SK-N-SH (cell line): ENCODE measurements around the gene NT5C1B.

ENCODE experiments used
- POLR2AphosphoS5 ChIP-seq: IDR thresholded peaks from 2 replicates; pipeline ENCODE4 v1.6.1; 2012; ENCODE audit warnings: low read depth, low read length
- RXRA ChIP-seq: IDR thresholded peaks from 2 replicates; pipeline ENCODE4 v1.4.0; 2012; ENCODE audit warnings: low read depth, mild to moderate bottlenecking, borderline replicate concordance
- TAF1 ChIP-seq: IDR thresholded peaks from 2 replicates; pipeline ENCODE4 v1.6.1; 2012; ENCODE audit warnings: low read depth, mild to moderate bottlenecking, low read length, moderate library complexity, borderline replicate concordance
- TEAD4 ChIP-seq: IDR thresholded peaks from 2 replicates; pipeline ENCODE4 v1.4.0; 2012; ENCODE audit warnings: mild to moderate bottlenecking, borderline replicate concordance; ENCODE audit not compliant: insufficient read depth
- YY1 ChIP-seq: IDR thresholded peaks from 2 replicates; pipeline ENCODE4 v1.4.0; 2012; ENCODE audit warnings: low read depth, mild to moderate bottlenecking
- TF ChIP-seq, protein P1 (sequence below): fragments of 200-600 bp; sonication (generic); IDR thresholded peaks from 2 replicates; pipeline ENCODE4 v1.6.1; 2017; ENCODE audit warnings: antibody characterized with exemption, mild to moderate bottlenecking, moderate library complexity
- TF ChIP-seq, protein P2 (sequence below): IDR thresholded peaks from 2 replicates; pipeline ENCODE4 v1.4.0; 2012; ENCODE audit warnings: low read depth
- TF ChIP-seq, protein P3 (sequence below): IDR thresholded peaks from 2 replicates; pipeline ENCODE4; 2012

DNA sequence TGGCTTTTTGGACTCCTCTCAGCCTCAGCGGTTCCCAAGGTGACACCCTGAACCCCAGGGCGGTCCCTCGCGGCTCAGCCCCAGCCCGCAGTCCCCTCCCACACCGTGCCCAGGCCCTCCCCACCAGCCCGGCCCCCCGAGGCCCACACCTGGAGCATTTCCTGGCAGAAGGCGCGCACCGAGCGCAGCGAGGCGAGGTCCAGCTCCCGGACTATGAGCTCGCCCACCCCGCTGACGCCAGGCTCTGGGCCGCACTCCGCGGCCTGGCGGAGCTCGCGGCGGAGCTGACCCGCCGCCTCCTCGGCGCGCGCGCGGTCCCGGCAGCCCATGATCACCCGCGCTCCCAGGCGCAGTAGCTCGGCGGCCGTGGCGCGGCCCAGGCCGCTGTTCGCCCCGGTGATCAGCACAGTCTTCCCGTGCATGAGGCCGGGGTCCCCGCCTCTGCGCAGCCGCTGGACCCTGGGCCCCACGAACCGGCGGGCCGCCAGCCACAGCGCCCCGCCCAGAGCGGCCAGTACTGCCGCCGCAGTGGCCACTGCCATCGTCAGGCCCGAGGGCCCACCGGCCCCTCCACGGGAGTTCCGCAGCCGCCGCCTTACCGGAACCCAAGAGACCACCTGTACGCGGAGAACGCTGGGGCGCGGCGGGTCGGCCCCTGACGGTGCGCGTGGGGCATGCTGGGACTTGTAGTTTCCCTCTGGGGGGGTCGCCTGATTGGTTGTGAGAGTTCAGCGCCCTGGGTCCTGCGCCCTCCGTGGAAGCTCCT, 29.2 kb downstream of the NT5C1B start, which contains the start of gene RDH14:
- TF ChIP-seq, protein P1, sequence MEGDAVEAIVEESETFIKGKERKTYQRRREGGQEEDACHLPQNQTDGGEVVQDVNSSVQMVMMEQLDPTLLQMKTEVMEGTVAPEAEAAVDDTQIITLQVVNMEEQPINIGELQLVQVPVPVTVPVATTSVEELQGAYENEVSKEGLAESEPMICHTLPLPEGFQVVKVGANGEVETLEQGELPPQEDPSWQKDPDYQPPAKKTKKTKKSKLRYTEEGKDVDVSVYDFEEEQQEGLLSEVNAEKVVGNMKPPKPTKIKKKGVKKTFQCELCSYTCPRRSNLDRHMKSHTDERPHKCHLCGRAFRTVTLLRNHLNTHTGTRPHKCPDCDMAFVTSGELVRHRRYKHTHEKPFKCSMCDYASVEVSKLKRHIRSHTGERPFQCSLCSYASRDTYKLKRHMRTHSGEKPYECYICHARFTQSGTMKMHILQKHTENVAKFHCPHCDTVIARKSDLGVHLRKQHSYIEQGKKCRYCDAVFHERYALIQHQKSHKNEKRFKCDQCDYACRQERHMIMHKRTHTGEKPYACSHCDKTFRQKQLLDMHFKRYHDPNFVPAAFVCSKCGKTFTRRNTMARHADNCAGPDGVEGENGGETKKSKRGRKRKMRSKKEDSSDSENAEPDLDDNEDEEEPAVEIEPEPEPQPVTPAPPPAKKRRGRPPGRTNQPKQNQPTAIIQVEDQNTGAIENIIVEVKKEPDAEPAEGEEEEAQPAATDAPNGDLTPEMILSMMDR = no peak; the same call in none of the 2 replicates
- TF ChIP-seq POLR2AphosphoS5 = no peak; the same call in 1 of the 2 replicates
- no peak for TF ChIP-seq RXRA
- TF ChIP-seq TAF1 = peak; percentile 77
- TF ChIP-seq, protein P2, sequence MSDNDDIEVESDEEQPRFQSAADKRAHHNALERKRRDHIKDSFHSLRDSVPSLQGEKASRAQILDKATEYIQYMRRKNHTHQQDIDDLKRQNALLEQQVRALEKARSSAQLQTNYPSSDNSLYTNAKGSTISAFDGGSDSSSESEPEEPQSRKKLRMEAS = peak; percentile 38
- TF ChIP-seq YY1 = no peak
- TF ChIP-seq, protein P3, sequence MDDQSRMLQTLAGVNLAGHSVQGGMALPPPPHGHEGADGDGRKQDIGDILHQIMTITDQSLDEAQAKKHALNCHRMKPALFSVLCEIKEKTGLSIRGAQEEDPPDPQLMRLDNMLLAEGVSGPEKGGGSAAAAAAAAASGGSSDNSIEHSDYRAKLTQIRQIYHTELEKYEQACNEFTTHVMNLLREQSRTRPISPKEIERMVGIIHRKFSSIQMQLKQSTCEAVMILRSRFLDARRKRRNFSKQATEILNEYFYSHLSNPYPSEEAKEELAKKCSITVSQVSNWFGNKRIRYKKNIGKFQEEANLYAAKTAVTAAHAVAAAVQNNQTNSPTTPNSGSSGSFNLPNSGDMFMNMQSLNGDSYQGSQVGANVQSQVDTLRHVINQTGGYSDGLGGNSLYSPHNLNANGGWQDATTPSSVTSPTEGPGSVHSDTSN = no peak
- TF ChIP-seq TEAD4 = no peak
